Measurements from ENCODE around the gene PACSIN1. TPM values are rescaled to one million over a fixed set of nuclear protein-coding genes. Genes with fewer than 3 reads are reported as not detected.

The PACSIN1 gene
- total RNA-seq, 1 donor from 2014 or later = 2.8 TPM

- DNase-seq = no peak
Observed at GRCh38 chr6:34544776-34545471, 79.0 kb downstream of the PACSIN1 start.

GRCh38 chr6:34546551-34547321 is 80.9 kb downstream of the PACSIN1 start:
- DNase-seq = no peak

DNA sequence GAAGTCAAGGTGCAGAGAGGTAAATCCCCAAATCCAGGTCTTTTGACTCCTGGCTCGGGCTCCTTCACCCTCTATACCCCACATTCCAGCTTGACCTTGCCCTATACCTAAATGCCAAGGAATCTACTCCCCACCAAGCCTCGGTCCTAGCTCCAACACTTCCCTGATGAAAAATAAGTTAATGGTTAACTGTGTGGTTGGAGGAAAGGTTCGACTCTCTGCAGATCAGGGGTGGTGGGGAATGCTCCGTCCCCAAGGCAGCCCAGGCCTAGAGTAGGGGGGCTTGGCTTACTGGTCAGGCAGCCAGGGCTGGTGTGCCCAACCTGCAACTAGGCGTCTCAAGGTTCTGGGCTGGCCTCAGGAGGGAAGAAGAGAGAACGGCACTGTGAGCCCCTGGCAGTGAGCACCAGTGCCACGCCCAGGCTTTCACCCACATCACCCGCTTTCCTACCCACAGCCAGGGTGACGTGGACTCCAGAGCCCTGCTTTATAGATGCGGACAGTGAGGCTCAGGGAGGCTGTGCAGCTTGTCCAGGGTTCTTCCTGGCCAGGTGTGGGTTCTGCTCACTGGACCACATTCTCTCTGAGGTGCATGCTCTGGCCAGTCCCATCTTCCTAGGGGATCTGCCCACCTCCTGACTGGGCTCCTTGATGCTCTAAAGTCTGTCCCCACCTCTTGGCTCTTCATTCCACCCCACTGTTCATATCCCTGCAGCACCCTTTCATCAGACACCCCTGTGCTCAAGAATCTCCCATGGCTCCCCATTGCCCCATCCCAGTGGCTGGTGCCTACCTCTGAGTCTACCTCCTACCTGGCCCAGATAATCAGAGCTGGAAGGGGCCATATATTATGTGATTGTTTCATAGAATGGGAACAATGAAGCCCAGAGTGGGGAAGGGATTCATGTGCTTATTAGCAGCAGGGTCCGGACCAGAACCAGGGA is 82.1 kb downstream of the PACSIN1 start:
- no peak for DNase-seq

GRCh38 chr6:34549026-34549803 is 83.3 kb downstream of the PACSIN1 start:
- no peak for DNase-seq

DNA sequence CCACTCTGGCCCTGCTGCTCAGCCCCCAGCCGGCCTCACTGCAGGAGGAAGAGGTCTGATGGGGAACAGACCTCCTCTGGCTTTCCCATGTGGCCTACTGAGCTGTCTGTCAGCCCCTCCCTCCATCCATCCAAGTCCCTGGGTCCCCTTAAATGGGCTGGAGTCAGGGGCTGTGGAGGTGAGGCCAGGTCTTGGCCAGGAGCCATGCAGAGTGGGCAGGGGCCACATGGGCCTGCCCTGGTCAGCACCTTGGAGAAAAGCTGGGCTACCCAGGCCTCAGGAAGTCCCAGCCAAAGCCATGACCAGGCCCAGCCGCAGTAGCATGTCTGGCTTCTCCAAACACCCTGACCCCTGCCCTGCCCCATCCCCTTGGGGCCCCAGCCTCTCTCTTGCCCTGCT is 83.9 kb downstream of the PACSIN1 start:
- no peak for DNase-seq

DNA sequence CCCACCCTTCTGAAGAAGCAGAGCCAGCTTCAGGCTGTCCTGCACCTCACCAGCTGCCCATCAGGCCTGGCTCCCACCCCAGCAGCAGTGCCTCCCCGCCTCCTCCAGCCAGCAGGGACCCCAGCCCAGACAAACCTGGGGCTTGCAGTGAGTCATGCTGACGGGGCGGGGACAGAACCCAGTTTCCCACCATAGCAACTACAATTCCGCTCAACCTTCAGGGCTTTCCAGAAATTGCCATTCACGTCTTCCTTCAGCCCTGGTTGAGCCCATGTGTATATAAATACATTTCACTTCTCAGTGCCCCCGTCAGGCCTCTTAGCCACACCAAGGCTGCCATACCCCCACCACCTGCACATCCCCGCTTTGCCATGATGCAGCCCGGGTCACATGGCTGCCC is 85.8 kb downstream of the PACSIN1 start:
- DNase-seq = no peak

DNA sequence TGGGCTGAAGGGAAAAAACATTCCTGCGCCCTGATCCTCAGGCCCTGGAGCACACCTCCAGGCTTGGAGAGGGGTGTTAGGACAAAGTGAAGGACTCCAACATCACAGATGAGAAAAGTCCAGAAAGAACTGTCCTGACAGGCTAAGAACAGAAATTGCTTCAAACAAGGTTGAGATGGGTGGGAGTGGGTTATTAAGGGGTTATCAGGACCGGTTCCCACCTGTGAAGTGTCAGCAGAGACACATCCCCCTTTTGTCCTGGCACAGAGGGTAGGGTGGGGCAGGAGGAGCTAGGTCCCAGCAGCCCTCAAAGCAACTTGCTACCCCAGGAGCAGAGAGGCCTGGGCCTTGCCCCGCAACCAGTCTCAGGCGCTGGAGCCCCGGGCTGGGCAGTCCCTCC is 86.7 kb downstream of the PACSIN1 start:
- DNase-seq = no peak

- DNase-seq = no peak
Observed at GRCh38 chr6:34553146-34553545, 87.3 kb downstream of the PACSIN1 start.

- no peak for DNase-seq
Observed at GRCh38 chr6:34553750-34554149, 87.9 kb downstream of the PACSIN1 start.

DNA sequence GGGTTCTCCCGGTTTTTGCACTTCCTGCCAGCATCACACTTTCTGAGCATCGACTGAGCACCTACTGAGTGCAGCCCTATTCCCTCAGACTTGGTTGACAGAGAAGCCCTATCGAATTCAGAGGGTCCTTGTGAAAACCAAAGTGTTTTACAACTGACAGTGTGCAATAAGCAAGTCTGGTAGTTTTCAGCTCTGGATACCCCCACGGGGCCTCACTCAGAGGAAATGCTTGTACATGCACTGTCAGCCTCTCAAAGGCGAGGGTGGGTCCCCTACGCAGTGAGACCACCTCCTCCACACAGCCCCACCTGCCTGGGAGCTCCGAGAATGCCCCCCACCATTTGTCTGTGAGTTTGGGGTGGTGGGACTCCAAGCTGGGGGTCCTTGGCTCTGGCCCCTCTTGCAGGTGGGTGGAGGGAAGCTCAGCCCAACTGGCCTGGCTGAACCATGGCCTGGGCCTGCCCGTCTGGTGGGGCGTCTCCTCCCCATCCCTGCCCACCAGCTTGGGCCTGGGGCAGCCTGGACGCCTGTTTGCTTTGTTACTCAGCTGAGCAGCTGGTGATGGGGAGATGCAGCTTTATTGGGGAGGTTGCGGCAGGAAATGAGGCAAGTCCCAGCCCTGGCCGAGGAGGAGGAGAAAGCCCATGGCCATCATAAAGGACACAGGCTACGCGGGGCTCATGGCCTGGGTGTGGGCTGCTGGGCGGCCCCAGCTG is 88.6 kb downstream of the PACSIN1 start:
- DNase-seq = no peak

- DNase-seq = no peak
Observed at GRCh38 chr6:34555007-34555322, 89.1 kb downstream of the PACSIN1 start.

- DNase-seq = no peak
Observed at GRCh38 chr6:34555328-34555727, 89.5 kb downstream of the PACSIN1 start.

DNA sequence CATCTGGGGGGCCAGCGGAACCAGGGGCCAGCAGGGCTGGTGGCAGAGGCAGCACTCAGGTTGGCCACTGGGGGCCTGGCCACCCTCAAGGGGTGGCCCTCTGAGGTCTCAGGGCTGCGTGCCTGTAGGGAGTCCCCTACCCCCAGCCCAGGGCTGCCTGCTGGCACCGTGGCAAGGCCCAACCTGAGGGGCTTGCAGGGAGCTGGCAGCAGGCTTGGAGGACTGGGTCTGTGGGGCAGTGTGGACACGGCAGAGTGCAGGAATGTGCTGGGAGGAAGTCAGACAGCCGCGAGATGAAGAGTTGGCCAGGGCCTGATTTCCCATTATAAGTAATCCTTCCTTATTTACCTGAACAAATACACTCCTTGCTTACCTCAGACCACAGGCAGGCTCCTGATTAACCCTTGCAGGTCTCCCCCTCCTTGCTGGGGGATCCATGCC is 90.2 kb downstream of the PACSIN1 start, which contains the start of gene SPDEF:
SPDEF (minus strand) TSS at position 299 of the 441 bp plus-strand sequence. CDS start 11,874 bp downstream, outside the sequence.
- DNase-seq = no peak

- DNase-seq = no peak
Observed at GRCh38 chr6:34556493-34556892, 90.6 kb downstream of the PACSIN1 start.

- no peak for DNase-seq
Observed at GRCh38 chr6:34557228-34557627, 91.4 kb downstream of the PACSIN1 start.

GRCh38 chr6:34558172-34558714 is 92.4 kb downstream of the PACSIN1 start:
- no peak for DNase-seq

GRCh38 chr6:34559651-34560365 is 93.9 kb downstream of the PACSIN1 start:
- DNase-seq = no peak

GRCh38 chr6:34560366-34561226 is 94.7 kb downstream of the PACSIN1 start:
- no peak for DNase-seq

- no peak for DNase-seq
Observed at GRCh38 chr6:34561227-34561530, 95.3 kb downstream of the PACSIN1 start.

Measured in occipital lobe (tissue), 2 donors.